Superior temporal gyrus (tissue), 1 donor: ENCODE results near the gene CTSO.
"Not testable (repeated sequence)": the region's sequence is repeated elsewhere in the genome, so short reads cannot be mapped to it uniquely, and the experiment has no call there.

Experiments
- DNase-seq: peaks from one replicate; pipeline ENCODE4 v3.0.0-alpha.2; 2016; ENCODE audit errors: extremely low spot score

CTSO gene

GRCh38 chr4:155907556-155907955 lies 46.1 kb downstream of the CTSO start:
- no peak for DNase-seq

- no peak for DNase-seq
These were observed 47.0 kb downstream of the CTSO start for GRCh38 chr4:155906554-155907247.

- DNase-seq: no peak
These were observed 49.3 kb downstream of the CTSO start for GRCh38 chr4:155904331-155904730.

DNA sequence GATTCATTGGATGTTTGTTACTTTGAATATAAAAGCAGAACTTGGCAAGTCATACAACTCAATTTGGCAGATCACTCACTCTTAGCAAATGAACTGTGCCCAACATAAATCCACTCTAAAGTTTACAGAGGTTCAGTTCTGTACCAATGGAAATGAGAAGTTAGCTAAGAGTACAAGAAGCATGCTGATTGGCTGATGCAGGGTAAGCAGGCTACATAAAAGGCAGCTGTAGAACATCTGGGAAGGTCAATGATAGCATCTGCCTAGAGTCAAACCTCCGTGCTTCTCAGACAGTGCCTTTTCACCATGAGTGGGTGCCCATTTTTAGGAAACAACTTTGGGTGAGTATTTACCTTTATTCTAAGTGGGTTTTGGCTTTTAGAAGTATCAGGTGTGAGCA lies 50.2 kb downstream of the CTSO start, which contains the start of gene TDO2:
TDO2 (plus strand) TSS at position 244 of the 400 bp plus-strand sequence; CDS start at position 307, 63 bp downstream.
- no peak for DNase-seq

DNA sequence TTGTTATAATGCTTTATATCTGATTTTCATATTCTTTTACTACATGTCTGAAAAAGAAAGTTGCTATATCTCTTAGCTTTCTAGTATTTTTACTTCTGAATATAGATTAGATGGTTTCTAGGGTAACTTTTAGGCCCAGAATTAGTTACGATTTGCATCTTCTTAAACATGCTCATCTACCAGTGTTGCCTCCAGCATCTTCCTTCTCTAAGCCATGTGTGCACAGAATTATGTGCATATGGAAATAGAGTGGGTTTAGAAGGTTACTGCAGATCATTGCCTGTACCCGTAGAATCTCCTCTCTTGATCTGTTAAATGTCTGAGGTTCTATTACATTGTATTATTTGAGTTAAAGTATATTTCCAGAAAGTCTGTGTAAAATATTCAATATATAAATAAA lies 52.7 kb downstream of the CTSO start:
- no peak for DNase-seq

DNA sequence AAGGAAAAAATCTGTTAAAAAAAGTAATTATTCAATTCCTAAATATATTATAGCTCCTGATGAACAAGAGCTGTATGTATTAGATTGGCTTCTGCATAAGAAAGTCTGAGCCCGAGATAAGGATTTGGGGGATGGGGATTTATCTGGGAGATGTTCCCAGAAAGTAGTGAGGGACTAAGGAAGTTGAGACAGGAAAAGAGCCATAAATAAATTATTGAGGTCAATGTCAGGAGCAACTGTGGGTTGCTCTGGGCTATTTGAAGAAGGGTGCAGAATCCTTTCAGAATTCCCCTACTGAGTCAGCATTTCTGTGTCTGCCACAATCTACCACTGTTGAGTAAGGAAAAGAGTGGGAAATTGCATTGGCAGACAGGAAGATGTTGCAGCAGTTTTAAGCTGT lies 53.3 kb downstream of the CTSO start:
- DNase-seq: no peak

DNA sequence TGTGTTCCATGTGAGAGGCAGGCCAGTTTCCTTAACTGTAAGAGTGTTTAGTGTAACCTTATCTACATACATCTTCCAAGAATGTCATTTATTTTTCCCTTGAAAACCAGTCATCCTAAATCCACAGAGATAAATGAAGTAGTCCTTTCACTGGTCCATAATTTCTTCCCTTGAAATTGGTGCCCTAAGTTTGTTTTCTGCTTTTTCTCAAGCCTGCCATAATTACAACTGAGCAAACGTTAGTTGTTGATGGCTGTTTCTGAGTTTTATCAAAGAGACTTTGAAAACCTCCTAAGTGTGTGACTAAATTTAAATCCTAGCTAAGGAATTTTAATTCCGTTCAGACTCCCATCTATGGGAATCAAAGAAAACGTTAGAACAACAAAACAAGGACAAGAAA lies 53.8 kb downstream of the CTSO start:
- DNase-seq: no peak

- DNase-seq: not testable (repeated sequence)
These were observed 55.3 kb downstream of the CTSO start for GRCh38 chr4:155898371-155898770.

DNA sequence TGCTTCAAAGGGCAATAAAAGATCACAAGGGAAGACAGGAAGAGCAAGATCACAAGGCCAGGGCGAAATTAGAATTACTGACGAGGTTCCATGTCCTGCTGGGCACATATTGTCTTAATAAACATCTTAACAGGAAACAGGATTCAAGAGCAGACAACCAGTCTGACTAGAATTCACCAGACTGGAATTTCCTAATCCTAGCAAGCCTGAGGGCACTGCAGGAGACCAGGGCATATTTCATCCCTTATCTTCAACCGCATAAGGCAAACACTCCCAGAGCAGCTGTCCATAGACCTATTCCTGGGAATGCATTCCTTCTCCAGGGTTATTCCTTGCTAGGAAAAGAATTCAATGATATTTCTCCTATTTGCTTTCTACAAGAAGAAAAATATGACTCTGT lies 62.6 kb downstream of the CTSO start:
- no peak for DNase-seq

- DNase-seq: no peak
These were observed 63.7 kb downstream of the CTSO start for GRCh38 chr4:155889946-155890345.

GRCh38 chr4:155889031-155889793 lies 64.5 kb downstream of the CTSO start:
- no peak for DNase-seq

DNA sequence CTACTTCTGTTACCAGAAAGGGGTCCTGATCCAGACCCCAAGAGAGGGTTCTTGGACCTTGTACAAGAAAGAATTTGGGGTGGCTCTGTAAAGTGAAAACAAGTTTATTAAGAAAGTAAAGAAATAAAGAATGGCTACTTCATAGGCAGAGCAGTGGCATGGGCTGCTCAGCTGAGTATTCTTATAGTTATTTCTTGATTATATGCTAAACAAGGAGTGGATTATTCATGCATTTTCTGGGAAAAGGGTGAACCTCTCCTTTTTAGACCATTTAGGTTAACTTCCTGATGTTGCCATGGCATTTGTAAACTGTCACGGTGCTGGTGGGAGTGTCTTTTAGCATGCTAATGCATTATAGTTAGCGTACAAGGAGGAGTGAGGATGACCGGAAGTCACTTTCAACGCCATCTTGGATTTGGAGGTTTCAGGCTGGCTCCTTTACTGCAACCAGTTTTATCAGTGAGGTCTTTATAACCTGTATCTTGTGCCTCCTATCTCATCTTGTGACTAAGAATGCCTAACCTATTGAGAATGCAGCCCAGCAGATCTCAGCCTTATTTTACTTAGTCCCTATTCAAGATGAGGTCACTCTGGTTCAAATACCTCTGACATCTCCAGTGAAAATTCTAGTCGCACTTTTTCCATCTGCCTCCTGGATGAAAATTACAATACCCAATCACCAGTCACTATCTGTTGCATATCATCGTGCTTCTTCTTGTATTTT lies 65.7 kb downstream of the CTSO start:
- DNase-seq: no peak

- no peak for DNase-seq
These were observed 66.6 kb downstream of the CTSO start for GRCh38 chr4:155887045-155887444.

DNA sequence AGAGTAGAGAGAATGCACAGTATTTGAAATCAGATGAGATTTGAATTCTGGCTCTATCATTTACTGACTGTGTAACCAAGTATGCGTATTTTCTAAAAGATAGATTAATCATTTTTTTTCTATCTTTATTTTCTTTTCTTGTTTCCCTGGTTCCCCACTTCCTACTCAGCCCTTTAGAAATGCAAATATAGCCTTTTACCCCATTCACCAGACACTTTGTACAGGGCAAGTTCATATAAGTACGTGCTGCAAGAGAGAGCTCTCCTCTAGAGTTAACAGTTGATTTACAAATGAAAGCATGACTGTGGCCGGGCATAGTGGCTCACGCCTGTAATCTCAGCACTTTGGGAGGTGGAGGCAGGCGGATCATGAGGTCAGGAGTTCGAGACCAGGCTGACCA lies 68.0 kb downstream of the CTSO start:
- no peak for DNase-seq

DNA sequence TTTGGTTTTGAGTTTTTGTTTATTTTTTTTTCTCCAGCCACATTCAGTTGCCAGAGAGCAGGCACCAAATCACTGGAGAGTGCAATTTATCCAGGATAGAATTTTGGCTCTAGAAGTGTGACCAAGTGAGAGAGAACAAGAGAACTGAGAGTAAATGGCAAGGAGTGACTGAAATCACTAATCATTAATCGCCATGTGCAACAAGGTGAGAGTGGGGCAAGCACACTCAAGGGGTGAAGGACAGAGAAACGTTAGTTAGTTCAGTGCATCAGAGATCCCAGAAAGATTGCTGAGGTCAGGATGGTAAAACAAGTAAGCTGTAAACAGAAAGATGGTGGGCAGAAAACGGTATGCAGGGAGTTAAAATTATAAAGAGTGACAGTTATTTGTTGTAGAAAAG lies 69.8 kb downstream of the CTSO start:
- DNase-seq: no peak

- DNase-seq: no peak
These were observed 72.1 kb downstream of the CTSO start for GRCh38 chr4:155881555-155881954.

DNA sequence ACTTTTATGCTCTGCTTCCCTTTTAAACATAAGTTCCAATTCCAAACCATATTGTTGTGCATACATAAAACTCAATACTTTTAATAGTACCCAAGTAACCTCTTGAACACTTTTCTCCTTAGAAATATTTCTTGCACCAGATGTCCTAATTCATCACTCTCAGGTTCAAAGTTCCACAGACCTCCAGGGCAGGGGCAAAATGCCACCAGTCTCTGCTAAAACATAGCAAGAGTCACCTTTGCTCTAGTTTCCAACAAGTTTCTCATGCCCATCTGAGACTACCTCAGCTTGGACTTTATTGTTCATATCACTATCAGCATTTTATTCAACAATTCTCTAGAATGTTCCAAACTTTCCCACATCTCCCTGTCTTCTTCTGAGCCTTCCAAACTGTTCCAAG lies 73.9 kb downstream of the CTSO start:
- DNase-seq: no peak

- DNase-seq: no peak
These were observed 75.1 kb downstream of the CTSO start for GRCh38 chr4:155878611-155879010.

DNA sequence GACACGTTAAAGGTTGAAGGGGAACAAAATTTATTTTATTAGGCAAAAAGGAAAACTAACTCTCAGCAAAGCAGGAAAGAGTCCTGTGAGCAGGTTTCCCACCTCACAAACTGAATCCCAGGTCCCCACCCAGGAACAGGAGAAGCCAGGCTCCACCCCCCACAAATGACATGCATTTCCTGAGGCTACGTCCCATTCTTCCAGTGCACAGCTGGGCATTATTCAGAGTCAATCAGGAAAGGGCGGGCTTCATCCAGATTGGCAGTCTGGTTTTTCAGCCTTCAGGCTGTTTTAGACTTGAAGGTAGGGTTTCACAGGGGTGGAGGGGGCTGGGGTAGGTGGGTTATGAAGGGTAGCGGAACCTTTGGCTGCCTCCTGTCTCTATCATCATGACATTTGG lies 75.7 kb downstream of the CTSO start:
- no peak for DNase-seq

- DNase-seq: no peak
These were observed 77.8 kb downstream of the CTSO start for GRCh38 chr4:155875878-155876277.
